ENCODE data around the gene LCE6A.

The LCE6A gene

GRCh38 chr1:152859696-152860095, 17.0 kb downstream of the LCE6A start, which contains the start of gene LCE7A:
Gene LCE7A (plus strand): TSS chr1:152859996. CDS start chr1:152860698, 702 bp downstream.
- TF ChIP-seq CTCF (IDR thresholded peaks at IDR 0.05; ENCODE audit: low read depth, low read length, missing control alignments): no peak
- H3K4me3 ChIP-seq (replicated peaks; ENCODE audit: low read depth, low read length): no peak within 1 kb of the TSS
- no peak for DNase-seq (ENCODE audit: extremely low read depth, low read depth)

- no peak overlapping the region for H3K4me3 ChIP-seq (replicated peaks; ENCODE audit: low read depth, low read length)
- DNase-seq (ENCODE audit: extremely low read depth, low read depth): no peak
- TF ChIP-seq CTCF (IDR thresholded peaks at IDR 0.05; ENCODE audit: low read depth, low read length, missing control alignments): no peak
Observed at GRCh38 chr1:152860129-152860528, 17.5 kb downstream of the LCE6A start.

GRCh38 chr1:152861374-152861773, 18.7 kb downstream of the LCE6A start:
- no peak for DNase-seq (ENCODE audit: extremely low read depth, low read depth)
- no peak for TF ChIP-seq CTCF (IDR thresholded peaks at IDR 0.05; ENCODE audit: low read depth, low read length, missing control alignments)
- H3K4me3 ChIP-seq (replicated peaks; ENCODE audit: low read depth, low read length): no peak overlapping the region

GRCh38 chr1:152864443-152864842, 21.8 kb downstream of the LCE6A start:
- DNase-seq (ENCODE audit: extremely low read depth, low read depth): no peak
- no peak overlapping the region for H3K4me3 ChIP-seq (replicated peaks; ENCODE audit: low read depth, low read length)
- no peak for TF ChIP-seq CTCF (IDR thresholded peaks at IDR 0.05; ENCODE audit: low read depth, low read length, missing control alignments)

GRCh38 chr1:152866321-152866720, 23.7 kb downstream of the LCE6A start:
- H3K4me3 ChIP-seq (replicated peaks; ENCODE audit: low read depth, low read length): no peak overlapping the region
- DNase-seq (ENCODE audit: extremely low read depth, low read depth): no peak
- no peak for TF ChIP-seq CTCF (IDR thresholded peaks at IDR 0.05; ENCODE audit: low read depth, low read length, missing control alignments)

- DNase-seq (ENCODE audit: extremely low read depth, low read depth): peak; percentile 26
- peak; percentile 76 for TF ChIP-seq CTCF (IDR thresholded peaks at IDR 0.05; ENCODE audit: low read depth, low read length, missing control alignments)
- no peak overlapping the region for H3K4me3 ChIP-seq (replicated peaks; ENCODE audit: low read depth, low read length)
Observed at GRCh38 chr1:152869808-152870419, 27.3 kb downstream of the LCE6A start.

Measured in HFF-Myc (cell line).